Measurements from ENCODE around the gene FADS3. TPM values are rescaled to one million over a fixed set of nuclear protein-coding genes. Genes with fewer than 3 reads are reported as not detected.

FADS3 gene
- 100 to 1,000 TPM; 111 to 285 (median 246) TPM for total RNA-seq

DNA sequence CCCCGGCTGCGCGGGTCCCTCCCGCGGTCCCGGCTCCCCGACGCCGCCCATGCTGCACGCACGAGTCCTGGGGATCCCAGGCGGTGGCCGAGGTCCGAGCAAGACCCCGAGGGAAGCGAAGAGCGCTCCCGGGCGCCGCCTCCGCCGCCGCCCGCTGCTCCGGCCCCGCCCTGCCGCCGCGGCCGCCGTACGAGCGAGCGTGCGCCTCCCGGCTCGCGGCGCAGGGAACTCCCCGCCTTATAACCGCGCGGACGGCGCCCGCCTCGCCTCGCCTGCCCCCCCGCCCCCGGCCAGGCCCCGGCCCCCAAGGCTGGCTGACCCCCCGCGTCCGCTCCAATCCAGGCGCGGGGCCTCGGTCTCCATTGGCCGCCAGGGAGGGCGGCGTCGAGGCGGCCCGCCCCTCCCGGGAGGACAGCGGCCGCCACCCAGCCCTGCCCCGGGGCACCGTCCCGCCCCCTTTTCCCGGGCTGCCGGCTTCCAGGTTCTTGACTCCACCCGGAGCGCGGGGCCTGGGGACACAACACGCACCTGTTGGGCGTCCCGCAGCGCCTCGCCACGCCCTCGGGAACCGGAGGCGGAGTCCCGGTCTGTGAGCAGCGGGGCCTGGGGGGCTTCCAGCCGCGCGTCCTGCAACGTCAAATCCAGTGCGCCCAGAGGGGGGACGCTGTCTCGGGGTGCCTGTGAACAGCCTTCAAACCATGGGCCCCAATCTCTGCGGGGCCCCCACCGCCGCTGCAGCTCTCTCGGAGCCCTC, at the start of gene FADS3:
TSS of gene FADS3 (minus strand) at position 215 of the 754 bp plus-strand sequence. CDS start at position 51, 164 bp downstream.
- ATAC-seq (ENCODE audit: low FRiP score) = peak; percentile 85
- DNase-seq (ENCODE audit: low spot score) = peak; percentile 55
- no peak for TF ChIP-seq CTCF (IDR thresholded peaks at IDR 0.05)

DNA sequence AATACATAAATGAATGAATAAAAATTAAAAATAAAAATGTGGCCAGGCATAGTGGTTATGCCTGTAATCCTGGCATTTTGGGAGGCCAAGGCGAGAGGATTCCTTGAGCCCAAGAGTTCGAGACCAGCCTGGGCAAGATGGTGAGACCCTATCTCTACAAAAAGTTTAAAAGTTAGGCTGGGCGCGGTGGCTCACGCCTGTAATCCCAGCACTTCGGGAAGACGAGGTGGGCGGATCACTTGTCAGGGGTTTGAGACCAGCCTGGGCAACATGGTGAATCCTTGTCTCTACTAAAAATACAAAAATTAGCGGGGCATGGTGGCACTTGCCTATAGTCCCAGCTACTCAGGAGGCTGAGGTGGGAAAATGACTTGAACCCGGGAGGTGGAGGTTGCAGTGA, 49.1 kb upstream of the FADS3 start:
- DNase-seq (ENCODE audit: low spot score) (no peak), ATAC-seq (ENCODE audit: low FRiP score) (no peak)
- no peak for TF ChIP-seq CTCF (IDR thresholded peaks at IDR 0.05)

GRCh38 chr11:61935861-61936260, 44.5 kb upstream of the FADS3 start:
- ATAC-seq (ENCODE audit: low FRiP score) (no peak), DNase-seq (ENCODE audit: low spot score) (no peak)
- no peak for TF ChIP-seq CTCF (IDR thresholded peaks at IDR 0.05)

GRCh38 chr11:61930933-61931332, 39.6 kb upstream of the FADS3 start:
- no peak for TF ChIP-seq CTCF (IDR thresholded peaks at IDR 0.05)

GRCh38 chr11:61928606-61929005, 37.3 kb upstream of the FADS3 start:
- no peak for ATAC-seq (ENCODE audit: low FRiP score)

More at GRCh38 chr11:61930933-61931332, 39.6 kb upstream of the FADS3 start:
- DNase-seq (ENCODE audit: low spot score) (no peak), ATAC-seq (ENCODE audit: low FRiP score) (no peak)

DNA sequence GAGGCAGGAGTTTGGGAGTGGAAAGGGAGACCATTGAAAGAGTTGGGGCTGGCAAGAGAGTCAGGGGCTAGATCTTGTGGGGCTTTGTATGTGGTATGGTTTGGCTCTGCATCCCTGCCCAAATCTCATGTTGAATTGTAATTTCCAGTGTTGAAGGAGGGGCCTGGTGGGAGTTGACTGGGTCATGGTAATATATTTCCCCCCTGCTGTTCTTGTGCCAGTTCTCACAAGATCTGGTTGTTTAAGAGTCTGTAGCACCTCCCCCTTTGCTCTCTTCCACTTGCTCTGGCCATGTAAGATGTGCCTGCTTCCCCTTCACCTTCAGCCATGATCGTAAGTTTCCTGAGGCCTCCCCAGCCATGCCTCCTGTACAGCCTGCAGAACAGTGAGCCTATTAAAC, 36.2 kb upstream of the FADS3 start:
- ATAC-seq (ENCODE audit: low FRiP score) (no peak), DNase-seq (ENCODE audit: low spot score) (no peak)
- no peak for TF ChIP-seq CTCF (IDR thresholded peaks at IDR 0.05)

More at GRCh38 chr11:61928606-61929005, 37.3 kb upstream of the FADS3 start:
- no peak for DNase-seq (ENCODE audit: low spot score)
- TF ChIP-seq CTCF (IDR thresholded peaks at IDR 0.05) = no peak

- TF ChIP-seq CTCF (IDR thresholded peaks at IDR 0.05) = no peak
- DNase-seq (ENCODE audit: low spot score) (no peak), ATAC-seq (ENCODE audit: low FRiP score) (no peak)
Measured at GRCh38 chr11:61926235-61926634, 34.9 kb upstream of the FADS3 start.
